ENCODE data around the gene CCDC157. TPM values are rescaled to one million over a fixed set of nuclear protein-coding genes. Genes with fewer than 3 reads are reported as not detected.

CCDC157 gene
- total and polyA plus RNA-seq, 2 of the 4 experiments (the other 2 are of a cell fraction), result 0.90 to 2.2 TPM

DNA sequence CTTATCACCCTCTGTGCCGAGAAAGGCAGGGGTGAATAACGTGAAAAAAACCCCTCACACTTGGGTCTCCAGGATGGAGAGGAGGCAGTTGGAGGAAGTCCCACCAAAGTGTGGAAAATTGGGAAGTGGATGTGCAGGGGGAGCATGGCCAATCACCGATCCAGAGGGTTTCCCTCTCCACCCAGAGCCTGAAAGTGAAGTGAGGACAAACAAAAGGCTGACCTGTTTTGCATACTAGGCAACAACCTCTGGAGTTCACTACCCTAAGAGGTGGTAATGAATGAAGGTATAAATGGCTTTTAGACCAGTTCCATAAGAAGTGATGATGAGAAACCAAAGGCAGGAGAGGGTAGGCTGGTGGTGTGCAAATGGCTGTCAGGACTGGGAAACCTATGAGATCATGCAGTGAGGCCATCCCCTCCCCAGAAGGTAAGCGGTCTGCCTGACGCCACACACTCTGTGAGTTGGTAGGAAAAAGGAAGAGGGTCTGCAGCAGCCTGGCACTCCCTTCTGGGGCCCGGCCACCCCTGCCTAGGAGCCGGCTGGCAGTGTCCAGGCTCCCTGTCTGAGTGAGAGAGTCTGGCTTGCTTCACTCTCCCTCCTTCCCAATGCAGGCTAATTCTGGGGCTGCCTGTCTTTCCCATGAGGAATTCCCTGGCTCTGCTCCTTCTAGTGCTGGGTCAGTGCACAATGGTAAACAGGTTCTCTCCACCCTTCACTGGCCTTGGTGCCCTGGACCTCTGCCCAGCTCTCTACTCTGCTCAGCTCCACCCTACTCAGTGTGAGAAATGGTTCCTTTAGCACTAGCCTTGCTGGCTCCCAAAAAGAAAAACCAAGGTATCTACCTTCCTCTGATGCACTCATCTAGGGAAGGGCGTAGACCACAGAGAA lies 45.7 kb upstream of the CCDC157 start:
- Histone ChIP-seq H3K4me2 (ENCODE audit: low read depth, low read length) (peak overlapping the region; percentile 17), H2AK9ac (replicated peaks; ENCODE audit: low read depth, low read length, poor library complexity) (peak overlapping the region; percentile 66), H3K4me3 (ENCODE audit: insufficient read depth, low read depth, low read length) (no peak overlapping the region), H4K20me1 (ENCODE audit: insufficient read depth, low read length) (peaks cover 73% of the 10 kb centered on the region), H3K9me1 (ENCODE audit: insufficient read depth, low read length) (peaks cover 58% of the 10 kb centered on the region), H3K56ac (ENCODE audit: extremely low read depth, insufficient read depth, low read length) (no peak overlapping the region), H3K4me1 (ENCODE audit: control insufficient read depth, insufficient read depth, low read length) (peaks cover 44% of the 10 kb centered on the region), H2BK5ac (ENCODE audit: low read depth, low read length, poor library complexity, severe bottlenecking) (peak overlapping the region; percentile 33), H2BK20ac (ENCODE audit: low read depth, low read length) (no peak overlapping the region; the same call in 1 of the 2 replicates), H4K8ac (ENCODE audit: low read depth in 2 of 2, low read length in 2 of 2) (peak overlapping the region in 1 of 2 experiments; percentile 14; a peak in 1 of 4 replicates), H3K27ac (ENCODE audit: insufficient read depth, low read length) (peak overlapping the region; percentile 47; the same call in 1 of the 2 replicates), H2AK5ac (ENCODE audit: low read depth, low read length) (peak overlapping the region; percentile 29), H3K9me3 (ENCODE audit: control insufficient read depth, insufficient read depth, low read length) (no peaks in the 10 kb centered on the region), H3K36me3 (ENCODE audit: control insufficient read depth, insufficient read depth, low read length) (no peaks in the 10 kb centered on the region), H3K23ac (ENCODE audit: low read depth, low read length) (0 out of 2 replicates have a peak overlapping the region, but pooled peaks have one; percentile 27), H4K5ac (ENCODE audit: low read depth, low read length) (no peak overlapping the region), H3K18ac (ENCODE audit: low read depth, low read length) (peak overlapping the region; percentile 16; the same call in 1 of the 2 replicates), H4K91ac (ENCODE audit: insufficient read depth, low read depth, low read length) (peak overlapping the region; percentile 28; the same call in 1 of the 2 replicates), H3K9ac (ENCODE audit: low read depth, low read length) (0 out of 2 replicates have a peak overlapping the region, but pooled peaks have one; percentile 12), H3K14ac (replicated peaks; ENCODE audit: low read depth, low read length) (peak overlapping the region; percentile 40), H2BK15ac (ENCODE audit: low read depth, low read length) (peak overlapping the region; percentile 23; the same call in 2 of the 3 replicates), H3K79me1 (ENCODE audit: low read depth in 1 of 2, low read length in 2 of 2) (peaks cover 38 to 92% of the 10 kb centered on the region in 2 experiments), H2BK120ac (ENCODE audit: low read depth, low read length) (no peak overlapping the region), H3K27me3 (ENCODE audit: control insufficient read depth, insufficient read depth, low read length) (no peaks in the 10 kb centered on the region), H3K4ac (ENCODE audit: low read depth, low read length) (peak overlapping the region; percentile 25), H2AFZ (replicated peaks; ENCODE audit: low read length, poor library complexity) (no peak overlapping the region)
- DNase-seq, result peak; percentile 61
- peak; percentile 59 for ATAC-seq (ENCODE audit: low read depth)
- dilution Hi-C loops (cut with HindIII; ENCODE audit: low sequenced_read_pairs, unreplicated experiment) (no loop called here), in situ Hi-C loops (cut with MboI; ENCODE audit: low sequenced_read_pairs) (no loop called here), intact Hi-C loops (cut with micrococcal nuclease) (no loop called here)
- no TSS peak for BruUV-seq (replicated peaks)
- ChIA-PET CTCF (interaction anchor here (0.8 kb wide), 1 partner anchor 23 kb away, joined by 3 read pairs; no protein-coding TSS in a partner anchor), POLR2A (ENCODE audit: unreplicated experiment) (no interaction called here)
- WGBS, 2 experiments (ENCODE audit: extremely low coverage in 2 of 2, insufficient read length in 1 of 2), result no CpG with 5 or more reads among the region's 8 CpGs
- TF ChIP-seq RCOR1 (IDR thresholded peaks at IDR 0.05; ENCODE audit: insufficient replicate concordance, low read length) (no peak), RFX5 (IDR thresholded peaks at IDR 0.05; ENCODE audit: low read depth, low read length) (no peak), MAZ (IDR thresholded peaks at IDR 0.05; ENCODE audit: borderline replicate concordance, low read depth, low read length) (no peak), POLR2A (IDR thresholded peaks at IDR 0.05; ENCODE audit: low read depth, low read length) (no peak), MXI1 (IDR thresholded peaks at IDR 0.05; ENCODE audit: borderline replicate concordance, low read depth, low read length) (no peak), BHLHE40 (IDR thresholded peaks at IDR 0.05; ENCODE audit: low read depth, low read length) (no peak), CEBPB (IDR thresholded peaks at IDR 0.05; ENCODE audit: low read depth, low read length) (no peak), SMC3 (IDR thresholded peaks at IDR 0.05; ENCODE audit: low read depth, low read length) (no peak), CHD1 (IDR thresholded peaks at IDR 0.05; ENCODE audit: low read depth, low read length) (no peak), FOS (IDR thresholded peaks at IDR 0.05; ENCODE audit: low read depth, low read length) (no peak)
- TF ChIP-seq, protein P1, sequence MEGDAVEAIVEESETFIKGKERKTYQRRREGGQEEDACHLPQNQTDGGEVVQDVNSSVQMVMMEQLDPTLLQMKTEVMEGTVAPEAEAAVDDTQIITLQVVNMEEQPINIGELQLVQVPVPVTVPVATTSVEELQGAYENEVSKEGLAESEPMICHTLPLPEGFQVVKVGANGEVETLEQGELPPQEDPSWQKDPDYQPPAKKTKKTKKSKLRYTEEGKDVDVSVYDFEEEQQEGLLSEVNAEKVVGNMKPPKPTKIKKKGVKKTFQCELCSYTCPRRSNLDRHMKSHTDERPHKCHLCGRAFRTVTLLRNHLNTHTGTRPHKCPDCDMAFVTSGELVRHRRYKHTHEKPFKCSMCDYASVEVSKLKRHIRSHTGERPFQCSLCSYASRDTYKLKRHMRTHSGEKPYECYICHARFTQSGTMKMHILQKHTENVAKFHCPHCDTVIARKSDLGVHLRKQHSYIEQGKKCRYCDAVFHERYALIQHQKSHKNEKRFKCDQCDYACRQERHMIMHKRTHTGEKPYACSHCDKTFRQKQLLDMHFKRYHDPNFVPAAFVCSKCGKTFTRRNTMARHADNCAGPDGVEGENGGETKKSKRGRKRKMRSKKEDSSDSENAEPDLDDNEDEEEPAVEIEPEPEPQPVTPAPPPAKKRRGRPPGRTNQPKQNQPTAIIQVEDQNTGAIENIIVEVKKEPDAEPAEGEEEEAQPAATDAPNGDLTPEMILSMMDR (conservative IDR thresholded peaks at IDR 0.05; ENCODE audit: low read depth, low read length), result no peak
- TF ChIP-seq, protein P2, sequence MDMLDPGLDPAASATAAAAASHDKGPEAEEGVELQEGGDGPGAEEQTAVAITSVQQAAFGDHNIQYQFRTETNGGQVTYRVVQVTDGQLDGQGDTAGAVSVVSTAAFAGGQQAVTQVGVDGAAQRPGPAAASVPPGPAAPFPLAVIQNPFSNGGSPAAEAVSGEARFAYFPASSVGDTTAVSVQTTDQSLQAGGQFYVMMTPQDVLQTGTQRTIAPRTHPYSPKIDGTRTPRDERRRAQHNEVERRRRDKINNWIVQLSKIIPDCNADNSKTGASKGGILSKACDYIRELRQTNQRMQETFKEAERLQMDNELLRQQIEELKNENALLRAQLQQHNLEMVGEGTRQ (IDR thresholded peaks at IDR 0.05; ENCODE audit: low read depth, low read length), result no peak
- TF ChIP-seq, protein P3, sequence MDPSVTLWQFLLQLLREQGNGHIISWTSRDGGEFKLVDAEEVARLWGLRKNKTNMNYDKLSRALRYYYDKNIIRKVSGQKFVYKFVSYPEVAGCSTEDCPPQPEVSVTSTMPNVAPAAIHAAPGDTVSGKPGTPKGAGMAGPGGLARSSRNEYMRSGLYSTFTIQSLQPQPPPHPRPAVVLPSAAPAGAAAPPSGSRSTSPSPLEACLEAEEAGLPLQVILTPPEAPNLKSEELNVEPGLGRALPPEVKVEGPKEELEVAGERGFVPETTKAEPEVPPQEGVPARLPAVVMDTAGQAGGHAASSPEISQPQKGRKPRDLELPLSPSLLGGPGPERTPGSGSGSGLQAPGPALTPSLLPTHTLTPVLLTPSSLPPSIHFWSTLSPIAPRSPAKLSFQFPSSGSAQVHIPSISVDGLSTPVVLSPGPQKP (IDR thresholded peaks at IDR 0.05; ENCODE audit: borderline replicate concordance, low read depth, low read length), result no peak

Data from IMR-90 (cell line).